ENCODE data around the gene CYP2R1.
"Not testable (repeated sequence)": the region's sequence is repeated elsewhere in the genome, so short reads cannot be mapped to it uniquely, and the experiment has no call there.

Gene CYP2R1

GRCh38 chr11:14881576-14882193, 10.3 kb downstream of the CYP2R1 start:
- no peak overlapping the region for H3K4me3 ChIP-seq (ENCODE audit: low read depth, low read length)
- TF ChIP-seq, protein P1, sequence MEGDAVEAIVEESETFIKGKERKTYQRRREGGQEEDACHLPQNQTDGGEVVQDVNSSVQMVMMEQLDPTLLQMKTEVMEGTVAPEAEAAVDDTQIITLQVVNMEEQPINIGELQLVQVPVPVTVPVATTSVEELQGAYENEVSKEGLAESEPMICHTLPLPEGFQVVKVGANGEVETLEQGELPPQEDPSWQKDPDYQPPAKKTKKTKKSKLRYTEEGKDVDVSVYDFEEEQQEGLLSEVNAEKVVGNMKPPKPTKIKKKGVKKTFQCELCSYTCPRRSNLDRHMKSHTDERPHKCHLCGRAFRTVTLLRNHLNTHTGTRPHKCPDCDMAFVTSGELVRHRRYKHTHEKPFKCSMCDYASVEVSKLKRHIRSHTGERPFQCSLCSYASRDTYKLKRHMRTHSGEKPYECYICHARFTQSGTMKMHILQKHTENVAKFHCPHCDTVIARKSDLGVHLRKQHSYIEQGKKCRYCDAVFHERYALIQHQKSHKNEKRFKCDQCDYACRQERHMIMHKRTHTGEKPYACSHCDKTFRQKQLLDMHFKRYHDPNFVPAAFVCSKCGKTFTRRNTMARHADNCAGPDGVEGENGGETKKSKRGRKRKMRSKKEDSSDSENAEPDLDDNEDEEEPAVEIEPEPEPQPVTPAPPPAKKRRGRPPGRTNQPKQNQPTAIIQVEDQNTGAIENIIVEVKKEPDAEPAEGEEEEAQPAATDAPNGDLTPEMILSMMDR (IDR thresholded peaks at IDR 0.05; ENCODE audit: low read depth, low read length, missing control alignments): no peak
- DNase-seq (ENCODE audit: low read depth): no peak

DNA sequence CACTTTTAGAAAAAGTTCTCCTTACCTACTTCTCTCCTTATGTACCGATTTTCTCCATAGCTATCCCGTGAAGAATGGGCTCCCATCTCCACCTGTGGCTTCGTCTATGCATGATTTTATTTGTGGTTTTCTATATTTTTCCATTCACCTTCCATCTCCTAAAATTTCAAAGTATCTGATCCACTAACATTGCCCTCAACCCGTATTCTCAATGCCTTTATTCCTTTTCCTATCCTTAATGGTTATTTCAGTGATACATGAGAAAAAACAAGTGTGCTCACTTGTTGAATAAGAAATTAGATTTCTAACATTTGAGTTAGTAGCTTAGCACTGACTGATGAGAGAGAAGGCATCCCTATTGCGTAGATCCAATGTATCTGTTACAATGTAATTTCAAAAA, 16.9 kb downstream of the CYP2R1 start:
- no peak overlapping the region for H3K4me3 ChIP-seq (ENCODE audit: low read depth, low read length)
- TF ChIP-seq, protein P1 (IDR thresholded peaks at IDR 0.05; ENCODE audit: low read depth, low read length, missing control alignments): no peak
- no peak for DNase-seq (ENCODE audit: low read depth)

- H3K4me3 ChIP-seq (ENCODE audit: low read depth, low read length): no peak overlapping the region
- TF ChIP-seq, protein P1 (IDR thresholded peaks at IDR 0.05; ENCODE audit: low read depth, low read length, missing control alignments): no peak
- DNase-seq (ENCODE audit: low read depth): no peak
Observed at GRCh38 chr11:14873632-14874031, 18.4 kb downstream of the CYP2R1 start.

GRCh38 chr11:14872032-14872431, 20.0 kb downstream of the CYP2R1 start:
- no peak for DNase-seq (ENCODE audit: low read depth)
- TF ChIP-seq, protein P1 (IDR thresholded peaks at IDR 0.05; ENCODE audit: low read depth, low read length, missing control alignments): no peak
- H3K4me3 ChIP-seq (ENCODE audit: low read depth, low read length): no peak overlapping the region

GRCh38 chr11:14863775-14864174, 28.3 kb downstream of the CYP2R1 start:
- DNase-seq (ENCODE audit: low read depth); H3K4me3 ChIP-seq (ENCODE audit: low read depth, low read length): not testable (repeated sequence)

- DNase-seq (ENCODE audit: low read depth): no peak
- TF ChIP-seq, protein P1 (IDR thresholded peaks at IDR 0.05; ENCODE audit: low read depth, low read length, missing control alignments): no peak
- no peak overlapping the region for H3K4me3 ChIP-seq (ENCODE audit: low read depth, low read length)
Observed at GRCh38 chr11:14861680-14862079, 30.4 kb downstream of the CYP2R1 start.

DNA sequence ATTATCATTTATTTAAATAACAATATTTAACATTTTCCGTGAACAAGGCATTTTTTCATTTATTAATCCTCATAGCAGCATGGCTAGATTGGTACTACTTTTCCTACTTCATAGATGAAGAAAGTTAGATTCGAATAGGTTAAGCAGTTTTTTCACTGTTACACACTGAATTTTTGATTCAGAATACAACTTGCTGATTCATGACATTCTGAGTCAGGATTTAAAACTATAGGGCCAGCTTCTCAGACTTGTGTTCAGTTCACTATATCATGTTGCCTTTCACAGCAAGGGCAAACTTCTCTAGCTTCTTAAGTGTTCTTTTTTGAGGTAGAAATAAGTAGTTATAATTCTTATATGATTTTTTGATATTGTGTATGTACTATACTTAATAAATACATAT, 31.5 kb downstream of the CYP2R1 start:
- TF ChIP-seq, protein P1 (IDR thresholded peaks at IDR 0.05; ENCODE audit: low read depth, low read length, missing control alignments): no peak
- no peak for DNase-seq (ENCODE audit: low read depth)
- no peak overlapping the region for H3K4me3 ChIP-seq (ENCODE audit: low read depth, low read length)

Measured in GM12864 (cell line).